Measurements from ENCODE around the gene C12orf54.
A peak's percentile ranks its signal among the peaks of the same experiment; 100 is the strongest.
"Not testable (repeated sequence)": the region's sequence is repeated elsewhere in the genome, so short reads cannot be mapped to it uniquely, and the experiment has no call there.

Gene C12orf54

DNA sequence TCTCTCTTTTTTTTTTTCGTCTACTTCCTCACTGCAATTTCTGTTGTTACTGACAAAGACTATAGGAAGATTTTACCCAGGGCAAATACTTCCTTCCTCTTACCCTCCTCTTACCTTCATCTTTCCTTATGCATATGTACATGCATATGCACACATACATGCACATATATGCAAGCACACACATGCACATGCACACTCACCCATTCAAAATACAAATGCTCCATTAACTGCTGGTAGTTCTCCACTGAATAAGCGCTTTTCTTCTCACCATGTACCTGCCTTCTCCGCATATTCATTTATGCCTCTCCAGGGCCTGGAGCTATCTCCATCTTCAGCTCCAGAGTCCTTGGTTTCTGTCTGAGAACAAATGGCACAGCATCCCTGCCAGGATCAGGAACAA is 632 bp downstream of the C12orf54 start:
- TF ChIP-seq CTCF (IDR thresholded peaks at IDR 0.05; ENCODE audit: insufficient read depth, low read depth, low read length, missing control alignments): no peak
- no peak overlapping the region for H3K4me3 ChIP-seq (ENCODE audit: low read depth, low read length)
- no peak for DNase-seq (ENCODE audit: low read depth)

GRCh38 chr12:48486261-48486660 is 4.0 kb downstream of the C12orf54 start:
- no peak for TF ChIP-seq CTCF (IDR thresholded peaks at IDR 0.05; ENCODE audit: insufficient read depth, low read depth, low read length, missing control alignments)
- no peak for DNase-seq (ENCODE audit: low read depth)
- H3K4me3 ChIP-seq (ENCODE audit: low read depth, low read length): no peak overlapping the region

- TF ChIP-seq CTCF (IDR thresholded peaks at IDR 0.05; ENCODE audit: insufficient read depth, low read depth, low read length, missing control alignments): no peak
- H3K4me3 ChIP-seq (ENCODE audit: low read depth, low read length): no peak overlapping the region
- DNase-seq (ENCODE audit: low read depth): peak; percentile 19
Observed at GRCh38 chr12:48486679-48487078, 4.4 kb downstream of the C12orf54 start.

DNA sequence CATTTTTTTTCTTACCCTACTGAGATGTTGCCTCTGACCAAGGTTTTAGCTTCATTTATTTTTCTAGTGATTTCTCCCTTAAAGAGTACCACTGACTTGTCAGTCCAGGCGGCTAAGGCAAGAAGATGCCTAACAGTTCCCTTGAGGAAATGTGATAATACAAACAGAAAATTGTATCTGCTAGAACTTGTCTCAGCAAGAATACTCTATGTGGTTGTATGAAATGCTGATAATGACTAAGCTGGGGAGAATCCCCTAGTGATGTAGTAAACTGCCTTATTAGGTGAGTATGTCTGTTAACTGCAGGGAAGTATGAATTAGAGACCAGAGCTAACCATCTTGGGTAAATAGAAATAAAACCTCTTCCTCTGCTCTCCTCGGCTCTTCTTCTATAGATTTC is 6.7 kb downstream of the C12orf54 start:
- no peak overlapping the region for H3K4me3 ChIP-seq (ENCODE audit: low read depth, low read length)
- peak; percentile 84 for DNase-seq (ENCODE audit: low read depth)
- no peak for TF ChIP-seq CTCF (IDR thresholded peaks at IDR 0.05; ENCODE audit: insufficient read depth, low read depth, low read length, missing control alignments)

- not testable (repeated sequence) for DNase-seq (ENCODE audit: low read depth); H3K4me3 ChIP-seq (ENCODE audit: low read depth, low read length)
Observed at GRCh38 chr12:48489456-48489855, 7.2 kb downstream of the C12orf54 start.

- DNase-seq (ENCODE audit: low read depth); H3K4me3 ChIP-seq (ENCODE audit: low read depth, low read length): not testable (repeated sequence)
Observed at GRCh38 chr12:48500281-48500680, 18.0 kb downstream of the C12orf54 start.

- not testable (repeated sequence) for H3K4me3 ChIP-seq (ENCODE audit: low read depth, low read length); DNase-seq (ENCODE audit: low read depth)
Observed at GRCh38 chr12:48506836-48507235, 24.5 kb downstream of the C12orf54 start.

DNA sequence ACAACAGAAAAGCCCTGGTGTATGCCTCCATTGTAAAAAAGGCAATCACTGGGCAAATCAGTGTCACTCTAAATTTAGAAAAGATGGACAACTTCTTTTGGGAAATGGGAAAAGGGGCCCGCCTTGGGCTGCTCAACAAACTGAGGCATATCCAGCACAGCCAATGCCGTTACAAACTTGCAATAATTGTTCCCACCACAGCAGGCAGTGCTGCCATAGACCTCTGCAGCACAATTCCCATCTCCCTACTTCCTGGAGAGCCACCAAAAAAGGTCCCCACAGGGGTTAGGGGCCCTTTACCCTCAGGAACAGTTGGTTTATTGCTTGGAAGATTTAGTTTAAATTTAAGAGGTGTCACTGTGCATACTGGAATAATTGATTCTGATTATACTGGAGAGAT is 26.7 kb downstream of the C12orf54 start:
- no peak overlapping the region for H3K4me3 ChIP-seq (ENCODE audit: low read depth, low read length)
- TF ChIP-seq CTCF (IDR thresholded peaks at IDR 0.05; ENCODE audit: insufficient read depth, low read depth, low read length, missing control alignments): no peak
- no peak for DNase-seq (ENCODE audit: low read depth)

DNA sequence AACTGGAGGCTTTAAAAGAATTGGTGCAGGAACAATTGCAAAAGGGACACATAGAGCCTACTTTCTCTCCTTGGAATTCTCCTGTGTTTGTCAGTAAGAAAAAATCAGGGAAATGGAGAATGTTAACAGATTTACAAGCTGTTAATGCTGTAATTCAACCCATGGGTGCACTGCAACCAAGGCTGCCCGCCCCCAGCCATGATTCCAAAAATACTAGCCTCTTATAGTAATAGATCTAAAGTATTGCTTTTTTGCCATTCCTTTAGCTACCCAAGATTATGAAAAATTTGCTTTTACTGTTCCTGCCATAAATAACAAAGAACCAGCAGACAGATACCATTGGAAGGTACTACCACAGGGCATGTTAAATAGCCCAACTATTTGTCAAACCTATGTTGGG is 27.8 kb downstream of the C12orf54 start:
- H3K4me3 ChIP-seq (ENCODE audit: low read depth, low read length): no peak overlapping the region
- no peak for DNase-seq (ENCODE audit: low read depth)
- no peak for TF ChIP-seq CTCF (IDR thresholded peaks at IDR 0.05; ENCODE audit: insufficient read depth, low read depth, low read length, missing control alignments)

Data from GM12865 (cell line).